K562 (cell line): ENCODE data around the gene SLFNL1. TPM values are rescaled to one million over a fixed set of nuclear protein-coding genes. Genes with fewer than 3 reads are reported as not detected.

ENCODE experiments used
- E2F5 ChIP-seq: sonication (generic); formaldehyde crosslinking; IDR thresholded peaks from 2 replicates; pipeline ENCODE4 v1.8.0; 2022; ENCODE audit warnings: mild to moderate bottlenecking, missing genetic modification reagents
- GATAD2A ChIP-seq: fragments of 450-650 bp; IDR thresholded peaks from 2 replicates; pipeline ENCODE4 v1.6.1; 2017
- IRF2 ChIP-seq: sonication (generic); formaldehyde crosslinking; IDR thresholded peaks from 2 replicates; pipeline ENCODE4 v1.8.1; 2022; ENCODE audit warnings: mild to moderate bottlenecking, missing genetic modification reagents
- MAFG ChIP-seq: fragments of 450-650 bp; conservative IDR thresholded peaks from 2 replicates; pipeline ENCODE4 v1.6.1; 2016; ENCODE audit warnings: missing genetic modification characterization, missing compliant biosample characterization
- MTA3 ChIP-seq: fragments of 450-650 bp; formaldehyde crosslinking; IDR thresholded peaks from 2 replicates; pipeline ENCODE4 v1.6.1; 2017; ENCODE audit warnings: mild to moderate bottlenecking, borderline replicate concordance
- NELFE ChIP-seq: IDR thresholded peaks from 2 replicates; pipeline ENCODE4 v1.6.1; 2011; ENCODE audit warnings: mild to moderate bottlenecking; ENCODE audit not compliant: insufficient read depth, insufficient read length
- NFE2L1 ChIP-seq: fragments of 450-650 bp; IDR thresholded peaks from 2 replicates; pipeline ENCODE4 v1.6.1; 2016; ENCODE audit warnings: missing genetic modification characterization, low read depth, mild to moderate bottlenecking, missing compliant biosample characterization, moderate library complexity, borderline replicate concordance
- POLR2AphosphoS5 ChIP-seq: IDR thresholded peaks from 2 replicates; pipeline ENCODE4 v1.6.1; 2011; ENCODE audit warnings: mild to moderate bottlenecking, low read depth, low read length, moderate library complexity; ENCODE audit not compliant: control insufficient read depth, insufficient read depth
- POLR2G ChIP-seq: fragments of 200-400 bp; formaldehyde crosslinking; IDR thresholded peaks from 2 replicates; pipeline ENCODE4 v1.6.1; 2017; ENCODE audit warnings: low read depth, mild to moderate bottlenecking, antibody characterized with exemption, low read length, moderate library complexity
- POLR2H ChIP-seq: IDR thresholded peaks from 2 replicates; pipeline ENCODE4 v1.6.1; 2016; ENCODE audit warnings: missing genetic modification characterization, low read depth, mild to moderate bottlenecking, control low read depth, missing compliant biosample characterization, moderate library complexity
- RBM22 ChIP-seq: fragments of 200-400 bp; formaldehyde crosslinking; IDR thresholded peaks from 2 replicates; pipeline ENCODE4 v1.6.1; 2018; ENCODE audit warnings: low read length, low read depth; ENCODE audit not compliant: poor library complexity, severe bottlenecking
- SMARCC2 ChIP-seq: fragments of 450-650 bp; IDR thresholded peaks from 2 replicates; pipeline ENCODE4 v1.6.1; 2017; ENCODE audit warnings: antibody characterized with exemption, moderate library complexity, mild to moderate bottlenecking, low read depth
- SMARCE1 ChIP-seq: fragments of 450-650 bp; IDR thresholded peaks from 2 replicates; pipeline ENCODE4 v1.7.1; 2016; ENCODE audit warnings: mild to moderate bottlenecking
- THRAP3 ChIP-seq: fragments of 450-650 bp; IDR thresholded peaks from 2 replicates; pipeline ENCODE4 v1.6.1; 2016; ENCODE audit warnings: mild to moderate bottlenecking, inconsistent platforms, borderline replicate concordance
- XRCC5 ChIP-seq: fragments of 200-400 bp; formaldehyde crosslinking; IDR thresholded peaks from 2 replicates; pipeline ENCODE4 v1.6.1; 2017; ENCODE audit warnings: low read depth, mild to moderate bottlenecking, low read length
- ZKSCAN1 ChIP-seq: fragments of 150-350 bp; IDR thresholded peaks from 2 replicates; pipeline ENCODE4 v1.6.1; 2016; ENCODE audit warnings: low read depth, low read length
- ZNF766 ChIP-seq: fragments of 200-800 bp; sonication (Bioruptor generic); conservative IDR thresholded peaks from 2 replicates; pipeline ENCODE4 v1.6.1; 2016; ENCODE audit warnings: missing genetic modification characterization, missing compliant biosample characterization
- polyA plus RNA-seq, 8 experiments: library from polyadenylated mRNA; depleted of rRNA in 4 of 8; stranded (reverse) in 5 of 8; unstranded in 3 of 8; fragments of >200 nt; fragmentation: Nextera tagmentation in 2 of 8; fragmentation: Illumina TruSeq in 1 of 8; extraction: Ambion mirVana in 2 of 8; extraction: Trizol in 1 of 8; gene quantifications; 2 replicates each; pipeline versions ENCODE4 v1.2.1 to v1.2.3, GENCODE V29; 2011 to 2014; ENCODE audit warnings: inconsistent platforms in 1 of 8, missing spikeins in 1 of 8
- total RNA-seq, 7 experiments: library from RNA; depleted of rRNA in 6 of 7; stranded (reverse); fragments of >200 nt in 6 of 7; fragmentation: Illumina TruSeq in 2 of 7; extraction: Trizol in 2 of 7; gene quantifications; 2 replicates each; pipeline versions ENCODE4 v1.2.1 to v1.2.3, GENCODE V29; 2011 to 2021; ENCODE audit warnings: low replicate concordance in 1 of 7
- TF ChIP-seq, protein P1 (sequence below), 2 experiments: IDR thresholded peaks; 2 replicates each; pipeline ENCODE4 v1.6.1; 2011; ENCODE audit warnings: borderline replicate concordance in 1 of 2, control low read depth in 1 of 2, low read depth in 1 of 2, low read length in 1 of 2, mild to moderate bottlenecking in 1 of 2, mixed read lengths in 1 of 2, moderate library complexity in 1 of 2; ENCODE audit not compliant: insufficient read depth in 1 of 2, insufficient read length in 1 of 2, poor library complexity in 1 of 2, severe bottlenecking in 1 of 2; ENCODE audit errors: extremely low read depth in 1 of 2
- TF ChIP-seq, protein P2 (sequence below): fragments of 450-650 bp; IDR thresholded peaks from 2 replicates; pipeline ENCODE4 v1.6.1; 2016; ENCODE audit warnings: missing biosample characterization, missing genetic modification characterization
- TF ChIP-seq, protein P3 (sequence below): fragments of 450-650 bp; formaldehyde crosslinking; IDR thresholded peaks from 2 replicates; pipeline ENCODE4 v1.4.0; 2020; ENCODE audit warnings: mild to moderate bottlenecking, moderate library complexity
- TF ChIP-seq, protein P4 (sequence below): fragments of 450-650 bp; formaldehyde crosslinking; IDR thresholded peaks from 2 replicates; pipeline ENCODE4 v1.4.0; 2020; ENCODE audit warnings: mild to moderate bottlenecking, moderate library complexity

Gene SLFNL1
- total and polyA plus RNA-seq, 9 of the 15 experiments (the other 6 are each of a cell fraction or from before 2014, with no cell fraction given): 0.05 to 0.14 (median 0.06) TPM; not detected in 5

- TF ChIP-seq, protein P1, sequence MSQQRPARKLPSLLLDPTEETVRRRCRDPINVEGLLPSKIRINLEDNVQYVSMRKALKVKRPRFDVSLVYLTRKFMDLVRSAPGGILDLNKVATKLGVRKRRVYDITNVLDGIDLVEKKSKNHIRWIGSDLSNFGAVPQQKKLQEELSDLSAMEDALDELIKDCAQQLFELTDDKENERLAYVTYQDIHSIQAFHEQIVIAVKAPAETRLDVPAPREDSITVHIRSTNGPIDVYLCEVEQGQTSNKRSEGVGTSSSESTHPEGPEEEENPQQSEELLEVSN (IDR thresholded peaks at IDR 0.05; ENCODE audit: borderline replicate concordance in 1 of 2, extremely low read depth in 1 of 2, insufficient read depth in 1 of 2, insufficient read length in 1 of 2, low read depth in 1 of 2, low read length in 1 of 2, poor library complexity in 1 of 2, severe bottlenecking in 1 of 2): peak in 1 of 2 experiments; percentile 10
- no peak for TF ChIP-seq NFE2L1 (tag)
- no peak for TF ChIP-seq GATAD2A
- no peak for TF ChIP-seq SMARCE1
- no peak for TF ChIP-seq THRAP3
- TF ChIP-seq ZKSCAN1: no peak
- no peak for TF ChIP-seq RBM22
- TF ChIP-seq ZNF766 (CRISPR knock-in tag): peak; percentile 72; the same call in 1 of the 2 replicates
- TF ChIP-seq, protein P2, sequence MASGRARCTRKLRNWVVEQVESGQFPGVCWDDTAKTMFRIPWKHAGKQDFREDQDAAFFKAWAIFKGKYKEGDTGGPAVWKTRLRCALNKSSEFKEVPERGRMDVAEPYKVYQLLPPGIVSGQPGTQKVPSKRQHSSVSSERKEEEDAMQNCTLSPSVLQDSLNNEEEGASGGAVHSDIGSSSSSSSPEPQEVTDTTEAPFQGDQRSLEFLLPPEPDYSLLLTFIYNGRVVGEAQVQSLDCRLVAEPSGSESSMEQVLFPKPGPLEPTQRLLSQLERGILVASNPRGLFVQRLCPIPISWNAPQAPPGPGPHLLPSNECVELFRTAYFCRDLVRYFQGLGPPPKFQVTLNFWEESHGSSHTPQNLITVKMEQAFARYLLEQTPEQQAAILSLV (tag): no peak
- TF ChIP-seq POLR2G: peak; percentile 66
- TF ChIP-seq SMARCC2: no peak
- no peak for TF ChIP-seq E2F5 (CRISPR knock-in tag)
- TF ChIP-seq MTA3: no peak
- TF ChIP-seq, protein P3, sequence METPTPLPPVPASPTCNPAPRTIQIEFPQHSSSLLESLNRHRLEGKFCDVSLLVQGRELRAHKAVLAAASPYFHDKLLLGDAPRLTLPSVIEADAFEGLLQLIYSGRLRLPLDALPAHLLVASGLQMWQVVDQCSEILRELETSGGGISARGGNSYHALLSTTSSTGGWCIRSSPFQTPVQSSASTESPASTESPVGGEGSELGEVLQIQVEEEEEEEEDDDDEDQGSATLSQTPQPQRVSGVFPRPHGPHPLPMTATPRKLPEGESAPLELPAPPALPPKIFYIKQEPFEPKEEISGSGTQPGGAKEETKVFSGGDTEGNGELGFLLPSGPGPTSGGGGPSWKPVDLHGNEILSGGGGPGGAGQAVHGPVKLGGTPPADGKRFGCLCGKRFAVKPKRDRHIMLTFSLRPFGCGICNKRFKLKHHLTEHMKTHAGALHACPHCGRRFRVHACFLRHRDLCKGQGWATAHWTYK: no peak
- no peak for TF ChIP-seq POLR2AphosphoS5
- no peak for TF ChIP-seq NELFE
- no peak for TF ChIP-seq MAFG
- no peak for TF ChIP-seq XRCC5
- TF ChIP-seq, protein P4, sequence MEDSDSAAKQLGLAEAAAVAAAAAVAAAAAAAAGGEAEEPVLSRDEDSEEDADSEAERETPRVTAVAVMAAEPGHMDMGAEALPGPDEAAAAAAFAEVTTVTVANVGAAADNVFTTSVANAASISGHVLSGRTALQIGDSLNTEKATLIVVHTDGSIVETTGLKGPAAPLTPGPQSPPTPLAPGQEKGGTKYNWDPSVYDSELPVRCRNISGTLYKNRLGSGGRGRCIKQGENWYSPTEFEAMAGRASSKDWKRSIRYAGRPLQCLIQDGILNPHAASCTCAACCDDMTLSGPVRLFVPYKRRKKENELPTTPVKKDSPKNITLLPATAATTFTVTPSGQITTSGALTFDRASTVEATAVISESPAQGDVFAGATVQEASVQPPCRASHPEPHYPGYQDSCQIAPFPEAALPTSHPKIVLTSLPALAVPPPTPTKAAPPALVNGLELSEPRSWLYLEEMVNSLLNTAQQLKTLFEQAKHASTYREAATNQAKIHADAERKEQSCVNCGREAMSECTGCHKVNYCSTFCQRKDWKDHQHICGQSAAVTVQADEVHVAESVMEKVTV (CRISPR knock-in tag): no peak
- no peak; the same call in 1 of the 2 replicates for TF ChIP-seq POLR2H (tag)
- no peak for TF ChIP-seq IRF2
Observed at GRCh38 chr1:40980068-40980452, 41.5 kb downstream of the SLFNL1 start (continued).
